Activated CD4-positive, alpha-beta T cell treated with anti-CD3 and anti-CD28 coated beads, Interleukin-2, amount 50 U/mL, for 48 hours (primary cell): ENCODE data around the gene CNDP2.
A peak's percentile ranks its signal among the peaks of the same experiment; 100 is the strongest.

Source experiments
- DNase-seq, 2 experiments: peaks; one replicate each; pipeline ENCODE4 v3.0.0-alpha.2; 2020

Gene CNDP2

DNA sequence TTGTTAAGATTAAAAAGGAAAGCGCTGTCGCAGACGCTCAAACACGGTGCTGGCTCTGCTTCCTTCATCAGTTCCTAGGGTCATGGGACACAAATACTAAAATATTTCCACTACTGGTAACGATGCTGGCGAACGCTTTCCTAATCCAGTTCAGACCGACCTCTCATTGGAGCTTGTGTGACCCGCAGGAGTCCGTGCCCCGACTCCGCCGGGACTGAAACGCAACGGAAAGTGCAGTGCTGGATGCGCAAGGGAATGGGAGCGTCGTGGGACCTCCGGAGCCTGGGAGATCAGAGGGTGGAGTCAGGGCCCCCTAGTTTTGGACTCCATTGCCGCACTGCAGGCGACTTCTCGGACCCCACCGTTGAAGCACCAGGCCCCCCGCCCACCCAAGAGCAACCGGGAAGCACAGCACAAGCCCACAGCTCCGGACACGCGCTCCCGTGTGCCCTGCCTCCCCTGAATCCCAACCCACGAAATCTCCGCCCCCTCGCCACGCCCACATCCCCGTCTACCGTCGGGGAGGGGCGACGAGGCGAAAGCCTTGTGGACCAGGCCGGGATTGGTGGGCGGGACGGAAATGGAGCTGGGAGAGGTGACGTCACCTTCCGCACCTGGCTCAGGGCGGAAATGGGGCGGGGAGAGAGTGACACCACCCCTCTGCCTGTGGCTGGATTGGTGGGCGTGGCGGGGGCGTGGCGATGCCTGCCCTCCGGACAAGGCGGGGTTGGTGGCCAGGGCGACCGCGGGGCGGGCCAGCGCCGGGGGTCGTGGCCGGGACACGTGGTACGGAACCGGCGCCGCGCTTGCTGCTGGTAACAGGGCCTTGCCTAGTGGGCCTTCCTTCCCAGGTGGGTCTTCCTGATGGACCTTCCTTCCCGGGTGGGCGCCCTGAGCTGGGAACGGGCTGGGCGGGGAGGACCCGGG, at the start of gene CNDP2:
Gene CNDP2 (plus strand): TSS at position 783 of the 927 bp plus-strand sequence. CDS start 3,611 bp downstream, outside the sequence.
- DNase-seq = peak; percentile 100

DNA sequence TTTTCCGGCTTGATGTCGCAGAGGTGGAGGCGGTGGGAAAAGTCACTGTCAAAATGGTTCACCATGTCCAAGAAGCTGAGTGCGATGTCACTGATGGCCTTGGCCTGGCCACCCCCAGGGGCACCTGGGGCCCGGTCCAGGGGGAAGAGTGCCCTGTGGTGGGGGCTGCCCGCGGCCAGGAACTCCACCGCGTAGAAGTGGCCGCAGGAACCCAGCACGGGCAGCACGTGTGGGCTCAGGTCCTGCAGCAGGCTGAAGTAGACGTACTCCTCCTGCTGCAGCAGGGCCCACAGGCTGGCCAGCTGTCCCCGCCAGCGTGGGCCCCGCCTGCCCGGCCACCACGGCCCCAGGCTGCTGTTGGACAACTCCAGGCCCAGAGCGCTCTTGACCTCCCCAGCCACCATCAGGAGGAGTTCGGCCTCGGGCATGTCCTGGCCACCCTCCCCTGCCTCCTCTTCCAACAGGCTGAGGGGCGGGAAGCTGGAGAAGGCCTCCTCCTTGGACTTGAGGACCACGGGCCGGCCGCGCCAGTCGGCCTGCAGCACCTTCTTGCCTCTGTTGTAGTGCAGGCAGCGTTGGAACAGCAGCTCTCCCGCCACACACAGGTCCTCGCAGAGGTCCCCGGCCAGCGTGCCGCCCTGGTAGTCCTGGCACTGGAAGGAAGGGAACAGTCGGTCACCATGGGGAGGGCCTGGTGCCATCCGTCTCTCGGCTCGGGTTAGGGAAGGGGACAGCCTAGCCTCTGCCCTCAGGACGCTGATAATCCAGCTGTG, 49.3 kb upstream of the CNDP2 start:
- DNase-seq = no peak

DNA sequence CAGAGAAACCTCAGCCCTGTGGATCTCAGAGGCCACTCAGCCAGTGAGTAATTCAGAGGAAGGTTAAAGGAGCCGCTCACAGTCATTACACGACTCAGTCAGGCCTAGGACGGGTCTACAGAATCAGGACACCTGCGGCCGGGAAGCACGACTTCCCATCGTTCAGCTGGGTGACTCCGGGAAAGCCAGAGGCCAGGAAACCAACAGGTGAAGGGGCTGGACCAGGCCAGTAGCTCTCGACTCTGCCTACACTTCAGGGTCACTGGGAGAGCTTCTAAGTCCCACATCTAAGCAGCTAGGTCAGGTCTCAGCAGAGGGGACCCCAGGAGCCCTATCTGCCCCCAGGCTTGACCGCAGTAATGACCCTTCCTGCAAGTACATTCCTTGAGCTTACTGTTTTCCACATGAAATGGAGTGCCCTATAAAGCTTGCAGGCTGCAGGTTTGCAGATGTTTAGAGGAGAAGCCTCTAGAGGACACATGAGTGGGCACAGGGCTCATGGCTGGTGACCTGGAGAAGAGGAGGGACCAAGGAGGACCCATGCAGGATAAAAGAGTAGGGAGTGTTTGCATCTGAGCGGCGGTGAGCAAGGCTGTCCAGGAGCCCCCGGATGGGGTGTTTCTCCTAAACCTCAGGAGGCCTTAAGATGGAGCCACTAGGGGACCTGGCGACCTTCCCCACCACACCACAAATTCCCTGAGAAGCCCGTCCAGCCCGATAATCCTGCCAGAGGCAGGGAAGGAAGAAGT, 48.6 kb upstream of the CNDP2 start:
- DNase-seq = no peak

DNA sequence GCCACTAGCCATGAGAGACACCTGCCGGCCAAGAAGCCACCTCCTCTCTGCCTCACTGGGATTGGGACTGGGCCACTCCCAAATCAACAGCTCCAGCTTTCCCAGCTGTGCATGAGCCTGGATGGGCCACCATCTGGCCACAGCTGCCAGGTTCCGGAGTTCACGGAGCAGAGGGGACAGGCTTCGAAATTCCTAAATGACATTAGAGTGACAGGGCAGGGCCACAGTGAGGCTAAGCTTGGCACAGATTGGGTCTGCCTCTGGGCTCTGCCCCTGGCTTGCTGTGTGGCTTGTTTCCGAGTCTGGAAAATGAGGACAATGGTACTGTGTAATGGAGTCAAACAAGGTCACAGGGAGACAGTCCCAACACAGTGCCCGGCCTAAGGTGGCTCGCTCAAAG, 45.5 kb upstream of the CNDP2 start:
- DNase-seq = no peak

DNA sequence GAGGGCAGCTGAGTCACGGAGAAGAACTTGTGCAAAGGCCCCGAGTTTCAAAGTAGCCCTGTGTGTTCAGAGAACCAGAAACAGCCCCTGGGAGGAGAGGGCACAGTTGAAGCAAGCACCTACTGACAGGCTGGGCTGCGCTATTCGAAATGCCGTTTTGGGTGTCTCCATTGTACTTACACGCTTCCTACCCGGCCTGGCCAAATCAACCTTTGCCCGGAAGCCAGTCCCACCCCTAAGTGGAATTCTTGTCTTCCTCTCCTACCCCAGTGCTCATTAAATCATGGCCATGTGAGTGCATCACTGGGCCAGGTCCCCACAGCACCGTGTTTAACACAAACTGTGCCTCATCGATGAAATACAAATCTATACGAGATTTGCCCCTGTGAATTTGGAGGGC, 45.0 kb upstream of the CNDP2 start:
- DNase-seq = no peak

DNA sequence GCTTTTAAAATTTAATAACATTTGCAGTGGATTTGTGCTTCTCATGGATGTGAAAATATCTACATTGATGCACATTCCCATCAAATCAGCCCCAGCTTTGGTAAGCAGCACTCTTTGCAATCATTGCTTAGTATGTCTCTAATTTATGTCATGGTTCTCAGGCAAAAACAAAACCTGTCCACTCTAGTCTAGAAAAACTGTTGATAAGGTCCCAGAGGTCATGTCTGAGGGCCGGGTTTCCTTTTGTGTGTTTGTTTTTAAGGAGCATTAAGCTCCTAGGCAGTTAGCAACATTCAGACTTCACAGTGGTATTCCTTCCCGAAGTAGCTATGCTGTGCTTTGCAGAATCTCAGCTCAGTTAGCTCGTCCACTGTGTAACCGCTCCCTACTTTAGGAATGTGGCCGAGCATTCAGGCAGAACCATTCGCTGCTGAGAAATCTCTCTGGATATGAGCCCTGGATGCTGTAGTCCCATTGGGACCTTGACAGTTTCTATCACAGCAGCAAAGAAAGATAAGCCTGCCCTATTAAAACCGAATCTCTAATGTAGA, 43.1 kb upstream of the CNDP2 start:
- DNase-seq = no peak

DNA sequence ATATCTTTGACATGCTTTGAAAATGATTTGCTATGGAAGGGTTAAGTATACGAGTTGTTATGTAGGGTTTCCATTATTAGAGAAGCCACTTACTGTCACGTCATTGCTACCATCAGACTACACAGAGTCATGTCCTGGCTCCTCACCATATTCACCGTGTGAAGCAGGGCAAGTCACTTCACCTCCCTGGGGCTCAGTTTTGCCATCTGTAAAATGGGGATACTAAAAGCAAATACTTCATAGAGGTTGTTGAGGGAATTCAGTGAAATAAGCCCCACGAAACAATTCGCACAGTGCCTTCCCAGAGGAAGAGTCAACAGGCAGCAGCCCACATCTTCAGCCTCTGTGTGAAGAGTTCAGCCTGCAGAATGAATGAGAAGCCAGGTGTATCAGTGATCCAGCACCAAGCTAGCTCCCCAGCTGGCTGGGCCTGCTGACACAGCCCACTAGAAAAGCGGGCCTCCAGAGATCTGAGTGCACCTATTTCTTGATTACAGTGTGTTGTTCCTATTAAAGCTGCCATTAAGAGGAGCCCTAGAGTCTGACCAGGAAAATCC, 42.4 kb upstream of the CNDP2 start:
- no peak for DNase-seq

DNA sequence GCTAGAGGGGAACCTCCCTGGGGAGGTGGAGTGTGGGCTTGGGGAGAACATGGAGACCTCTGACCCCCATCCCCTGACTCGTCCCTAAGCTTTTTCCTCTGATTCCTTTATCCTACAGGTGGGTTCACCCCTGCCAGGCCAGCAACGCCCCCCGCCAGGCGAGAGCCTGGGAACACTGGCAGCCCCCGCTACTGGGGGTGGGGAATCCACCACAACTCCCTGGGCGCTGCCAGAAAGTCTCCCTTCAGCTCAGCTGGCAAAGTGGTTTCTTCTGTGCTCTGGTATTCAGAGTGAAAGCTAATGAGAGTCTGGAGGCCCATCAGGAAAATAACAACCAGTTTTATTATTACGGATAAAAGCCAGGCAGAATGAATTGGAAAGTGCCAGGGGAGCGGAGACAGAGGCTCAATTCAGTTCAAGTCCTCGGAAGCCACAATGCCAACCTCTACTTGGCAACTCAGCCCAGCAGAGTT, 41.8 kb upstream of the CNDP2 start:
- DNase-seq = no peak

DNA sequence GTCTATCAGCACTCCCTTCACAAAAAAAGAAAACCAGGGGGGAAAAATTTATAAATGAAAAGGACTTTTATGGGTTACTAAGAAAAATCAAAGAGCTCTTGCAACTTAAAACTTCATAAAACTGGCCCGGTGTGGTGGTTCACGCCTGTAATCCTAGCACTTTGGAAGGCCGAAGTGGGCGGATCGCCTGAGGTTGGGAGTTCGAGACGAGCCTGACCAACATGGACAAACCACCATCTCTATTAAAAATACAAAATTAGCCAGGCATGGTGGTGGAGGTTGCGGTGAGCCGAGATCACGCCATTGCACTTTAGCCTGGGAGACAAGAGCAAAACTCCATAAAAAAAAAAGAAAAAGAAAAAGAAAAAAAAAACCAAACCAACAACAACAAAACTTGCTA, 40.8 kb upstream of the CNDP2 start:
- no peak for DNase-seq

DNA sequence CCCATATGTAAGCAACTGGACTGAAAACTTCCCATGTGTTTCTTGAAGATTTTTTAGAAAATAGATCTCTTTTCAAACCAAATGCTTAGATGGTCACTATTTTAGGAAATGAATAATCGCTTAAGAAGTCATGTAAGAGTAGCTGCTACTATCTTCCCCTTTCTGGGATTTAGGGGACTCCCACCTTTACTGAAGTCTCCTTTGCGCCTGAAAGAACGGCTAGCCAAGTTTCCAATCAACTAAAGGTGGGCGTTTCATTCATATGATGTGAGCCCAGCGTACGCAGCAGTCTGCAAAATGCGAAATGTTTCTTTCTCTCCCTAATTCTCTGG, 40.2 kb upstream of the CNDP2 start:
- no peak for DNase-seq

DNA sequence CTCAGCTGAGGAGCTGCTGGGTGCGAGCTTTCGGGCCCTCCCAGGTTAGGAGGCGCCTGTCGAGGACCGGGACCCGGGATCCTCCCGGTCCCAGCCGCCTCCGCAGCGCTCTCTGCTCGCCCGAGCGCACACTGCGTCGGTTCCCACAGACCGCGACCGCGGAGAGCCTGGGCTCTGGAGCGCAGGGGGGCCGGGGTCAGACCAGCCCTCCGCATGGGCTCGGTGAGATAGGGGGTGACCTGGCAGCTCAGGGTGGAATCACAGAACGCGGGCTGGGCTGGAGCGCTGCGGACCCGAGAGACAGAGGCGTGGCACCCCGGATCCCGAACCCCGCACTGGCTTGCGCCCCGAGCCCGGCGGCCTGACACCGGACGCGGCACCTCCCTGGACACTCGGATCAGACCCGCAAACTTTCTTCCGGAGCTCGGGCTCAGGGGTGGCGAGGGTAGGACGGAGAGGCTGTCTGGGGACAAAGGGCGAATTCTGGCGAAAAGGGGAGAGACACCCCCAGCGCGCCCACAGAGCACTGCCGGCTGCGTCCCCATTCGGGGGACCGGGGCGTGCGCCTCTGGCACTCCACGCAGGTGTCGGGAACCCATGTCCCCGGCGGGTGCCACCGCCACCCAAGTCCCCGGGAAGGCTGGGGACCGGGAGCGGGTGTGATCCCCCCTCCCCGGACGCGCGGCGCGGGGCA, 39.7 kb upstream of the CNDP2 start:
- no peak for DNase-seq

DNA sequence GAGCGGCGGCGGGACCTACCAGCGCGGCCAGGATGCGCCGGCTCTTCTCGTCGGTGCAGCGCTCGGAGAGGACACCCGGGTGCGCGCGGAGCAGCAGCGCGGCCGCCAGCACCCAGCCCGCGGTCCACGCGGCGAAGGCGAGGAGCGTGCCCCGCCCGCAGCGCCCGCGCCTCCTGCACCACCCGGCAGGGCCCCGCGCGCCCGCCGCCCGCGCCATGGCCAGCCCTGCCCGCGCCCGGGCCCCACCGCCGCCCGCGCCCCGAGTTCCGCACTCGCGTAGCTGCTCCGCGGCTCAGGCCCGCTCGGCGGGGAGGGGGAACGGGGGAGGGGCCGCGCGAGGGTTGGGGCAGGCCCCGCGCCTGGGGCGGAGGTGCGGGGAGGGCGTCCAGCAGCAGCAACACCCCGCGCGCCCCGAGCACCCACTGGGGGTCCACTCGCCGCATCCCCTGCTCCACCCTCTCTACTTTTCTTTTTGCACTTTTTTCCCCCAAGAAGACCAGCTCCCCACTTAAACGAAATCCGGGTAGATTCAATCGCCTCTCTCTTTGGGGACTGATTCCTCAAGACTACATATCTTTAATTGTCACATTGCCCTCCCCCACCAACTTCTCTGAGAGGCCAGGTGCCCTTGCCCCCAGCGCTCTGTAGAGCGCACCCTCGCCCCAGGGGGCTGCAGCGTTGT, 39.0 kb upstream of the CNDP2 start, which contains the start of gene DIPK1C:
Gene DIPK1C (minus strand): TSS at position 266 of the 682 bp plus-strand sequence. CDS start 49 bp downstream, at position 217.
- peak; percentile 2 to 7 for DNase-seq

DNA sequence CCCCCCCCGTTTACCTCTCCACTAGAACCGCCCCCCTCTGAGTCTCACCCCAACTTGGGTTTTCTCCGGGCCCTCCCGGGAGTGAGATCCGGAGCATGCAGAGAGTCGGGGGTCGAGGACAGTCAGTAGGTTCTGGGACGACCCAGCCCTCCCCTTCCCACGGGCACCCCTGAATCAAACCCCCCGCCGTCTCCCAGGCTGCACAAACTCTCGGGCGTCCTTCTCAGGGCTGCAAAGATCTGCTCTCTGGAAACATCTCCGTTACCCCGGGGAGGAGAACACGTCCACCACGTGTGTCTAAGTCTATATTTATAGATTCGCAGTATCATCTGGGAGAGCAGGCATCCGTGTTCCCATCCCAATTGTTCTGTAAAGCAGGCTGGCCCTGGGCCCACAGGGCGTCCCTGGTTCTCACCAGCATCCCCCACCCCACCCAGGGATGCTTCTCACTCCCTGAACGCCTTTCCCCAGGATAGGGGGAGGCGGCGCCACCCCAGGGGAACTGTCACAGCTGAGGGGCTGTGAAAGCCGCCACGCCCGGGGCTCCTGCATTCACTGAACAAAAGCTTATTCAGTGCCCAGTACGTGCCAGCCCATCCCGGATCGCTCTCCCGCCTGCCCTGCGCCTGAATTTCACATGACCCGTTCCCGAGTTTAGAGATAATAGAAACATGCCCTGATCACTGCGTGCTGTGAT, 38.3 kb upstream of the CNDP2 start:
- no peak for DNase-seq

DNA sequence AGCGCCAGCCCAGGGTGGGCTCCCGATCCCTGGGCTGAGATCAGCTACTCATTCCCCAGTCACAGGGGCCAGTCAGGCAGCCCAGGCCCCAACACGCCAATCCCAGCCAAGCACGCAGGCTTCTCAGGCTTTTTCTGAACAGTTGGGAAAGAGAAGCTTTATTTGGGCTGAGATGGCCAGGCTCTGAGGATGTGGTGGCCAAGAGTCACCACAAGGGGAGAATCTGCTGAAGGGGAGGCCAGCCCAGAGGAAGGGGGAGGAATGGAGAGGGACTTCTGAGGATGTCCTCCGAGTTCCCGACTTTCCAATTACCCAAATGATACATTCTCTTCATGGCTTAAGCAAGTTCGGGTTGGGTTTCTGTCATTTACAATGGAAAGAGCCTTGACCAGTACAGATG, 36.3 kb upstream of the CNDP2 start:
- no peak for DNase-seq

DNA sequence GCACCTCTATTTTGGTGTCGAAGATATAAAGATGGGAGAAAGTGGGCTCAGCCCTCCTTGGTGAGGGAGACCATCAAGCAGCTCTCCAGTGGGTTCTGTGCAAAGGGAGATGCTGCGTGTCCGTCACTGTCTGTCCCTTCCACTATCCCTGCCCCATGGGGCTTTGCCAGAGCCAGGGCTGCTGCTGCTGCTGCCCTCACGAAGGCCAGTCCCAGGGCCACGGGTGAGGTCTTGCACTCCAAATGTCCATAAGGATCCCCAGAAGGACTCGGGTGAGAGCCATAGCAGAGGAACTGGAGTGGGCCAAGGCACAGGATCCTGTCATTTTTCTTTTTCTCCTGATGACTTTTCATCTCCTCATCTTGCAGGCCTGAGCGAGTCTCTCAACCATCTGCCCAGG, 35.3 kb upstream of the CNDP2 start:
- DNase-seq = no peak

DNA sequence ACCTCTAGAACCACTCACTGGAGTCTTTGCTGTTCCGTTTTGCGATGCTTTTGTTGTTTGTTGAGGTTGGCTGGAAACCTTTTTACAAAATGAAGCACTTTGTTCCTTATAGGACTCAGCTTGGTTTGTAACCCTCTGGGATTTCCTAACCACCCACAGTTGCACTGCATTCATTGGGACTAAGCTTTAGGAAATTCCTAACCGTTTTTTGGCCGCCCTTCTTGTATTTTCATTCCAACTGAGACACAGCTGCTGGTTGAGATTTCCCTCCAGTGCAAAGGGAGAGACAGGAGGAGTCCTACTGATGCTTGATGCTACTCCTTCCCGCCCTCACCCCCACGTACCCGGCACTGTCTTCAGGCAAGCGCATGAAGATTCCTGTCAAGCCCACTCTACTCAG, 32.9 kb upstream of the CNDP2 start:
- no peak for DNase-seq

DNA sequence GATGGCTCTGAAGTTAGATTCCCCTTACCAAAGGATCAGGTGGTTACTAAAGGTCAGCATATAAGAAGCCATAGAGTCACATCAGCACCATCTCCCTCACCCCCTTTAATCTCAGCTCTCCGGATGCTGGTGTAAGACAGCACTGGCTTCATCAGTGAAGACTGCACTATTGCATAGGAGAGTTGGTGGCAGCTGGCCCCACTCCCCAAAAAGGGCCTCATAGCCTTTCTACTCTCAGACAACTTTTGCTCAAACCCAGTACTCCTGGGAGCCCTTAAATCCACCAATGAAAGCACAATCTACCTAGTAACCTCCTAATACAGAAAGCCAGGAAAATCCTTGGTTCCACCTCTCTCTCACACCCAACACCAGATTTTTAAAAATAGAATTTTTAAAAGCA, 32.2 kb upstream of the CNDP2 start:
- DNase-seq = no peak

DNA sequence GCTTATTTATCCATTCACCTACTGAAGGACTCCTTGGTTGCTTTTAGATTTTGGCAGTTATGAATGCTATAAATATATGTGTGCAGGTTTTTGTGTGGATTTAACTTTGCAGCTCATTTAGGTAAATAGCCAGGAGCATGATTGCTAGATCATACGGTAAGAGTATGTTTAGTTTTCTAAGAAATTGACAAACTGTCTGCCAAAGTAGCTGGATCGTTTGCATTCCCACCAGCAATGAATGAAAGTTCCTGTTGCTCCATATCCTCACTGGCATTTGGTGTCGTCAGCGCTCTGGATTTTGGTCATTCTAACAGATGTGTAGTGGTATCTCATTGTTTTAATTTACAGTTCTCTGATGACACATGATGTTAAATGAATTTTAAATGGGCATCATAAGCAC, 30.4 kb upstream of the CNDP2 start:
- DNase-seq = no peak

DNA sequence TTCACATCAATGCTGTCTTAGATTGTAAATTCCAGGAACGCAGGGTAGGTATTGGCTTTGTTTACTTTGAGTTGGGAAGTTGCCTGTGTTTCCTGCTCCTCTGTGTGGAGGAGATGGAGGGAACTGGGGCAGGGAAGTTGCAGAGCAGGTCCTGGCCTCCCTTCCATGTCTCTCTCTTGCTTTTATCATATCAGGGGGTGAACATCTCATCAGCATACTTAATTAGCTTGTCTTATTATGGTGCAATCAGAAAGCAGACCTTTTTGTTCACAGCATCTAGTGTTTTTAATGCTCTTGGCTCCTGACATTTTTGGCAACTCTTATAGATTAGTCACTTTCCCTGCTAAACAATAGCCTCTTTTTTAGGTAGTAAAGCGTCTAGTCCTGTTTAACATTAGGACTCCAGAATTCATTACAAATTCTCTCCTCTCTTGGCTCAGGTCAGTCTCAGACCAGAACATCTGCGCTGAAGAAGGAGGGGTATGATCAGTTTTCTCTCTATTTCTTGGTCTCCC, 27.6 kb upstream of the CNDP2 start:
- no peak for DNase-seq

DNA sequence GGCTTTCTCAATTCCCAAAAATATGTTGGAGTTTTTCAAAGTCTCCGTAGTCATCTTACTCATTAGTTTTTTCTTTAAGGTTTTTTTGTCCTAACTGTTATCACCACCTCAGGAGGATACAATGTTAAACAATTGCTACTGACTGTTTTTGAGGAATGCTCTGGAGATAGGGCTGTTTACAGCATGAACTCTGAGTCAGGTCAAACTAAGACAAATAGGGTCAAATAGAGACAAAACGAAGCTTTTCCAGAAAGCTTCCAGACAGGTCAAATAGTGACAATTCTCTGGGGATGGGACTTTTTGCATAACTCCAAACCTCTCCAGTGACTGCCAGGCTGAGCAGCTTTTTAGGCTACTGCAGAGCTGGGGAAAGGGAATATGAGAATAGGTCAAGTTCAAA, 23.9 kb upstream of the CNDP2 start:
- no peak for DNase-seq
